Liver (tissue), 9 donors: ENCODE results near the gene CD82. TPM values are rescaled to one million over a fixed set of nuclear protein-coding genes. Genes with fewer than 3 reads are reported as not detected.

Experiments
- DNase-seq: peaks from one replicate; pipeline ENCODE4 v3.0.0-alpha.2; 2017; ENCODE audit warnings: low spot score
- H3K27ac ChIP-seq, 2 donors: one replicate each; pipeline ENCODE4 v1.7.0; 2013; ENCODE audit warnings: inconsistent platforms in 2 of 2, low read length in 2 of 2, control low read depth in 1 of 2, low read depth in 1 of 2, mild to moderate bottlenecking in 1 of 2
- H3K27me3 ChIP-seq, 4 donors: one replicate each; pipeline versions ENCODE4 v1.6.1 to v1.7.0; 2013; ENCODE audit warnings: low read length in 3 of 4, inconsistent platforms in 1 of 4, mild to moderate bottlenecking in 1 of 4, moderate library complexity in 1 of 4; ENCODE audit not compliant: control insufficient read depth in 4 of 4, insufficient read depth in 4 of 4
- H3K36me3 ChIP-seq, 4 donors: one replicate each; pipeline versions ENCODE4 v1.6.1 to v1.7.0; 2013; ENCODE audit warnings: low read length in 3 of 4, mild to moderate bottlenecking in 3 of 4, low read depth in 1 of 4, moderate library complexity in 1 of 4; ENCODE audit not compliant: control insufficient read depth in 4 of 4, insufficient read depth in 3 of 4
- H3K4me1 ChIP-seq, 4 donors: one replicate each; pipeline versions ENCODE4 v1.6.1 to v1.7.0; 2013; ENCODE audit warnings: low read length in 3 of 4, mild to moderate bottlenecking in 3 of 4, moderate library complexity in 1 of 4; ENCODE audit not compliant: control insufficient read depth in 4 of 4, insufficient read depth in 4 of 4
- H3K4me3 ChIP-seq, 3 donors: one replicate each; pipeline versions ENCODE4 v1.6.1 to v1.7.0; 2013; ENCODE audit warnings: low read length in 3 of 3, control low read depth in 1 of 3, low read depth in 1 of 3, mild to moderate bottlenecking in 1 of 3
- H3K9ac ChIP-seq, 2 donors: one replicate each; pipeline ENCODE4 v1.7.0; 2013; ENCODE audit warnings: low read length in 2 of 2, mild to moderate bottlenecking in 2 of 2, moderate library complexity in 2 of 2, control low read depth in 1 of 2, low read depth in 1 of 2
- H3K9me3 ChIP-seq, 4 donors: one replicate each; pipeline versions ENCODE4 v1.6.1 to v1.7.0; 2013; ENCODE audit warnings: low read length in 3 of 4; ENCODE audit not compliant: control insufficient read depth in 4 of 4
- ATF3 ChIP-seq: IDR thresholded peaks from 2 replicates; pipeline ENCODE4 v1.6.1; 2016; ENCODE audit warnings: antibody characterized with exemption
- CTCF ChIP-seq: fragments of 150-350 bp; IDR thresholded peaks from 2 replicates; pipeline ENCODE4 v1.5.1; 2017; ENCODE audit warnings: improper control_type of control experiment, low read depth, low read length; ENCODE audit not compliant: missing input control
- EGR1 ChIP-seq, 2 donors: IDR thresholded peaks; 2 replicates each; pipeline ENCODE4 v1.6.1; 2016 to 2018; ENCODE audit warnings: antibody characterized with exemption in 2 of 2, low read depth in 2 of 2
- FOXA1 ChIP-seq: IDR thresholded peaks from 2 replicates; pipeline ENCODE4 v1.6.1; 2016; ENCODE audit warnings: antibody characterized with exemption
- GABPA ChIP-seq, 2 donors: IDR thresholded peaks in 1 of 2; conservative IDR thresholded peaks in 1 of 2; 2 replicates each; pipeline ENCODE4 v1.6.1; 2016; ENCODE audit warnings: antibody characterized with exemption in 2 of 2, mild to moderate bottlenecking in 1 of 2, moderate library complexity in 1 of 2
- HNF4A ChIP-seq, 2 donors: conservative IDR thresholded peaks; 2 replicates each; pipeline ENCODE4 v1.6.1; 2016; ENCODE audit warnings: antibody characterized with exemption in 2 of 2, mild to moderate bottlenecking in 2 of 2
- HNF4G ChIP-seq: IDR thresholded peaks from 2 replicates; pipeline ENCODE4 v1.6.1; 2016; ENCODE audit warnings: antibody characterized with exemption
- MAX ChIP-seq: IDR thresholded peaks from 2 replicates; pipeline ENCODE4 v1.6.1; 2016; ENCODE audit warnings: antibody characterized with exemption
- NR2F2 ChIP-seq: IDR thresholded peaks from 2 replicates; pipeline ENCODE4 v1.6.1; 2016; ENCODE audit warnings: antibody characterized with exemption
- RAD21 ChIP-seq, 2 donors: IDR thresholded peaks; 2 replicates each; pipeline ENCODE4 v1.6.1; 2016; ENCODE audit warnings: antibody characterized with exemption in 2 of 2, mild to moderate bottlenecking in 2 of 2
- REST ChIP-seq: IDR thresholded peaks from 2 replicates; pipeline ENCODE4 v1.6.1; 2016; ENCODE audit warnings: antibody characterized with exemption, mild to moderate bottlenecking
- RXRA ChIP-seq, 2 donors: IDR thresholded peaks; 2 replicates each; pipeline ENCODE4 v1.6.1; 2017 to 2018; ENCODE audit warnings: antibody characterized with exemption in 2 of 2, mild to moderate bottlenecking in 1 of 2
- SP1 ChIP-seq: IDR thresholded peaks from 2 replicates; pipeline ENCODE4 v1.6.1; 2018; ENCODE audit warnings: antibody characterized with exemption, mild to moderate bottlenecking
- TAF1 ChIP-seq: conservative IDR thresholded peaks from 2 replicates; pipeline ENCODE4 v1.6.1; 2016; ENCODE audit warnings: antibody characterized with exemption, mild to moderate bottlenecking
- ZBTB33 ChIP-seq: IDR thresholded peaks from 2 replicates; pipeline ENCODE4 v1.6.1; 2016; ENCODE audit warnings: antibody characterized with exemption
- WGBS: extraction: QIAGEN DNeasy Blood & Tissue Kit; methylation state at CpG from one replicate; pipeline ENCODE4 v1.1.7; 2013; 5-methylcytosine and 5-hydroxymethylcytosine counted together
- polyA plus RNA-seq, 2 donors: library from polyadenylated mRNA; stranded (reverse) in 1 of 2; unstranded in 1 of 2; fragments of 200-250 nt in 1 of 2; fragments of >200 nt in 1 of 2; fragmentation: Nextera tagmentation in 1 of 2; extraction: Ambion mirVana in 1 of 2; gene quantifications; one replicate each; pipeline versions ENCODE4 v1.2.1 to v1.2.3, GENCODE V29; 2013 to 2015
- total RNA-seq, 2 donors: library from RNA; depleted of rRNA; stranded (reverse); fragments of >200 nt; gene quantifications; one replicate each; pipeline ENCODE4 v1.2.3, GENCODE V29; 2014
- donor health status: healthy.
- donor health status: healthy.
- donor health status: healthy.
- donor health status: healthy.
- donor health status: healthy.

CD82 gene
- total and polyA plus RNA-seq, 4 donors: 27.4 to 82.6 (median 47.8) TPM

GRCh38 chr11:44518968-44519550 lies 46.4 kb upstream of the CD82 start (continued):
- no peak for TF ChIP-seq CTCF

GRCh38 chr11:44519989-44520737 lies 45.3 kb upstream of the CD82 start:
- DNase-seq: no peak
- H3K27ac ChIP-seq: no peak overlapping the region
- no peak overlapping the region for H3K9ac ChIP-seq
- no peaks in the 10 kb centered on the region for H3K27me3 ChIP-seq
- no peaks in the 10 kb centered on the region for H3K4me1 ChIP-seq
- TF ChIP-seq HNF4G: no peak
- no peak for TF ChIP-seq HNF4A (conservative IDR thresholded peaks at IDR 0.05)
- no peak for TF ChIP-seq EGR1 (IDR thresholded peaks at IDR 0.05; ENCODE audit: low read depth in 2 of 2)
- TF ChIP-seq FOXA1: no peak
- TF ChIP-seq RXRA (IDR thresholded peaks at IDR 0.05): no peak
- 73% methylated on average over 43 of the region's 43 CpGs for WGBS
- no peak overlapping the region for H3K4me3 ChIP-seq
- H3K36me3 ChIP-seq: no peaks in the 10 kb centered on the region
- no peaks in the 10 kb centered on the region for H3K9me3 ChIP-seq

- no peaks in the 10 kb centered on the region for H3K4me1 ChIP-seq
- 92% methylated on average over 2 of the region's 2 CpGs for WGBS
- no peaks in the 10 kb centered on the region for H3K36me3 ChIP-seq
- no peak for TF ChIP-seq TAF1
- TF ChIP-seq RXRA (IDR thresholded peaks at IDR 0.05): no peak
- TF ChIP-seq NR2F2: no peak
- TF ChIP-seq HNF4A (conservative IDR thresholded peaks at IDR 0.05): no peak
- no peak for TF ChIP-seq FOXA1
- no peak for TF ChIP-seq ATF3
- no peak for TF ChIP-seq RAD21 (IDR thresholded peaks at IDR 0.05)
- no peak for TF ChIP-seq SP1
- no peak for TF ChIP-seq CTCF
- no peak for TF ChIP-seq MAX
- TF ChIP-seq GABPA (IDR thresholded peaks at IDR 0.05 in 1 of 2, conservative IDR thresholded peaks at IDR 0.05 in 1 of 2): no peak
- TF ChIP-seq HNF4G: no peak
- TF ChIP-seq ZBTB33: no peak
- no peak for TF ChIP-seq EGR1 (IDR thresholded peaks at IDR 0.05; ENCODE audit: low read depth in 2 of 2)
- TF ChIP-seq REST: no peak
- no peak overlapping the region for H3K4me3 ChIP-seq
- H3K27me3 ChIP-seq: no peaks in the 10 kb centered on the region
- no peak overlapping the region for H3K9ac ChIP-seq
- no peak overlapping the region for H3K27ac ChIP-seq
- H3K9me3 ChIP-seq: no peaks in the 10 kb centered on the region
- no peak for DNase-seq
Observed at GRCh38 chr11:44521148-44521547, 44.3 kb upstream of the CD82 start.
